ENCODE results near the gene CDKAL1. TPM values are rescaled to one million over a fixed set of nuclear protein-coding genes. Genes with fewer than 3 reads are reported as not detected.

Gene CDKAL1
- total RNA-seq, 1 experiment from 2014 or later = 13.8 TPM

GRCh38 chr6:20866036-20866435 is 331.8 kb downstream of the CDKAL1 start:
- POLR2A ChIA-PET (ENCODE audit: unreplicated experiment) = interaction anchor here (0.6 kb wide), 1 partner anchor 177 kb away, joined by 3 read pairs; no protein-coding TSS in a partner anchor
- ATAC-seq (no peak), DNase-seq (no peak)
- Histone ChIP-seq H3K4me2 (ENCODE audit: low read length) (no peak overlapping the region), H3K27ac (ENCODE audit: low read length) (no peak overlapping the region), H2AFZ (ENCODE audit: low read length) (no peak overlapping the region), H3F3A (ENCODE audit: low read length, unreplicated experiment) (no peaks in the 10 kb centered on the region), H3K4me3 (ENCODE audit: low read length) (no peak overlapping the region), H3K9me3 (ENCODE audit: low read length) (no peaks in the 10 kb centered on the region), H3K9me2 (replicated peaks; ENCODE audit: low read length) (no peaks in the 10 kb centered on the region), H3K27me3 (ENCODE audit: low read length) (no peaks in the 10 kb centered on the region), H3K79me2 (ENCODE audit: low read length) (no peaks in the 10 kb centered on the region), H3K9ac (ENCODE audit: low read length) (no peak overlapping the region), H3K4me1 (ENCODE audit: insufficient read depth, low read length) (peaks cover 13% of the 10 kb centered on the region), H4K20me1 (ENCODE audit: low read length) (no peaks in the 10 kb centered on the region), H3K36me3 (ENCODE audit: low read depth, low read length) (no peaks in the 10 kb centered on the region)
- CTCF ChIA-PET = no interaction called here
- intact Hi-C loops (cut with micrococcal nuclease) = loop anchor here (10.0 kb wide), 1 partner anchor 211 kb away; no protein-coding TSS in a partner anchor
- BruUV-seq (replicated peaks) = no TSS peak
- TF ChIP-seq EZH2 (IDR thresholded peaks at IDR 0.05; ENCODE audit: low read length, unreplicated experiment) = no peak

DNA sequence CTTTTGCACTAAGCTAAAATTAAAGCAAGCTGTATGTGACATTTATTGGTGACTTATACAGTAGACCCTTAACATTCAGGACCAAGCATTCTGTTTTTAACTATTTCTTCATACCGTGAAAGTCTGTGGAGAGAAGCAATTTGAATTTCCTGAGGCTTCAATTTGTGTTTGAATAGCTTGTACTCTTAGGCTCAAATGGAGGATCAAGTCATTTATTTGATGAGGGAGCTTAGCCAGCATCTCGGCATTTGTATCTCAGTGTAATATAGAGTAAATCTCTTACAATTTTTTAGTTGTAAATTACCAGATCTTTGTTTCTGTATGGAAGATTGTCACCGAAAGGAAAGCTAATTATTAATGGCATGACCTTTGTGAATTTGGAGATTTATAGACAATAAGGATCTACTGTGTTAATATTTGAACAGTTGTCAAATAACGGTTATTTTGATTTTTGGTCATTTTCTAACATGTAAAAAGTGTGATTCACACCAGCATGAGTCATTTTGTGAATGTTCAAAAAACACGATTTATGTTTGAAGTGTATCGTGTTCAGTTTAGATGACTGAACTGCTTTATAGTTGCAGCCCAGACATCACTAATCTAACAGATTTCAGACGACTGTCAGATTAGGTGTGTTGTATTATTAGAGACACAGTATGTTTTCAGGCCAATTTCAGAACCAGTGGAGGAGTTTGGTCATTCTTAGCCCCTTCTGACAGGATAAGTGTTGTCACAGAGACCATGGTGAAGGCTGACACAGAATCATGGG is 332.9 kb downstream of the CDKAL1 start:
- H3K9ac ChIP-seq (ENCODE audit: low read length) = 0 out of 2 replicates have a peak overlapping the region, but pooled peaks have one; percentile 1
- peak overlapping the region; percentile 8 for H3K4me2 ChIP-seq (ENCODE audit: low read length)
- no TSS peak for BruUV-seq (replicated peaks)
- H3K79me2 ChIP-seq (ENCODE audit: low read length) = no peaks in the 10 kb centered on the region
- no peaks in the 10 kb centered on the region for H3K27me3 ChIP-seq (ENCODE audit: low read length)
- DNase-seq (peak; percentile 66), ATAC-seq (peak; percentile 92)
- POLR2A ChIA-PET (ENCODE audit: unreplicated experiment) = no interaction called here
- intact Hi-C loops (cut with micrococcal nuclease) = loop anchor here (10.0 kb wide), 1 partner anchor 212 kb away; no protein-coding TSS in a partner anchor
- no peak overlapping the region for H3K4me3 ChIP-seq (ENCODE audit: low read length)
- H4K20me1 ChIP-seq (ENCODE audit: low read length) = no peaks in the 10 kb centered on the region
- no peak overlapping the region for H2AFZ ChIP-seq (ENCODE audit: low read length)
- peaks cover 13% of the 10 kb centered on the region for H3K4me1 ChIP-seq (ENCODE audit: insufficient read depth, low read length)
- no peaks in the 10 kb centered on the region for H3F3A ChIP-seq (ENCODE audit: low read length, unreplicated experiment)
- TF ChIP-seq EZH2 (IDR thresholded peaks at IDR 0.05; ENCODE audit: low read length, unreplicated experiment) = no peak
- TF ChIP-seq, protein P1, sequence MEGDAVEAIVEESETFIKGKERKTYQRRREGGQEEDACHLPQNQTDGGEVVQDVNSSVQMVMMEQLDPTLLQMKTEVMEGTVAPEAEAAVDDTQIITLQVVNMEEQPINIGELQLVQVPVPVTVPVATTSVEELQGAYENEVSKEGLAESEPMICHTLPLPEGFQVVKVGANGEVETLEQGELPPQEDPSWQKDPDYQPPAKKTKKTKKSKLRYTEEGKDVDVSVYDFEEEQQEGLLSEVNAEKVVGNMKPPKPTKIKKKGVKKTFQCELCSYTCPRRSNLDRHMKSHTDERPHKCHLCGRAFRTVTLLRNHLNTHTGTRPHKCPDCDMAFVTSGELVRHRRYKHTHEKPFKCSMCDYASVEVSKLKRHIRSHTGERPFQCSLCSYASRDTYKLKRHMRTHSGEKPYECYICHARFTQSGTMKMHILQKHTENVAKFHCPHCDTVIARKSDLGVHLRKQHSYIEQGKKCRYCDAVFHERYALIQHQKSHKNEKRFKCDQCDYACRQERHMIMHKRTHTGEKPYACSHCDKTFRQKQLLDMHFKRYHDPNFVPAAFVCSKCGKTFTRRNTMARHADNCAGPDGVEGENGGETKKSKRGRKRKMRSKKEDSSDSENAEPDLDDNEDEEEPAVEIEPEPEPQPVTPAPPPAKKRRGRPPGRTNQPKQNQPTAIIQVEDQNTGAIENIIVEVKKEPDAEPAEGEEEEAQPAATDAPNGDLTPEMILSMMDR (conservative IDR thresholded peaks at IDR 0.05; ENCODE audit: low read depth, low read length) = no peak
- no peak for TF ChIP-seq EZH2phosphoT487 (IDR thresholded peaks at IDR 0.05; ENCODE audit: borderline replicate concordance, low read length)
- H3K27ac ChIP-seq (ENCODE audit: low read length) = peak overlapping the region; percentile 51
- no peaks in the 10 kb centered on the region for H3K9me2 ChIP-seq (replicated peaks; ENCODE audit: low read length)
- CTCF ChIA-PET = no interaction called here
- no peaks in the 10 kb centered on the region for H3K36me3 ChIP-seq (ENCODE audit: low read depth, low read length)
- H3K9me3 ChIP-seq (ENCODE audit: low read length) = no peaks in the 10 kb centered on the region

GRCh38 chr6:20868397-20869096 is 334.3 kb downstream of the CDKAL1 start:
- Histone ChIP-seq H3K9ac (ENCODE audit: low read length) (no peak overlapping the region), H3K4me1 (ENCODE audit: insufficient read depth, low read length) (peaks cover 15% of the 10 kb centered on the region), H3K9me2 (replicated peaks; ENCODE audit: low read length) (no peaks in the 10 kb centered on the region), H3K27ac (ENCODE audit: low read length) (no peak overlapping the region), H3K4me2 (ENCODE audit: low read length) (no peak overlapping the region), H3K79me2 (ENCODE audit: low read length) (no peaks in the 10 kb centered on the region), H3K4me3 (ENCODE audit: low read length) (no peak overlapping the region), H3K9me3 (ENCODE audit: low read length) (no peaks in the 10 kb centered on the region), H4K20me1 (ENCODE audit: low read length) (no peaks in the 10 kb centered on the region), H2AFZ (ENCODE audit: low read length) (no peak overlapping the region), H3K27me3 (ENCODE audit: low read length) (no peaks in the 10 kb centered on the region), H3K36me3 (ENCODE audit: low read depth, low read length) (no peaks in the 10 kb centered on the region), H3F3A (ENCODE audit: low read length, unreplicated experiment) (no peaks in the 10 kb centered on the region)
- POLR2A ChIA-PET (ENCODE audit: unreplicated experiment) = no interaction called here
- intact Hi-C loops (cut with micrococcal nuclease) = loop anchor here (10.0 kb wide), 1 partner anchor 214 kb away; no protein-coding TSS in a partner anchor
- no TSS peak for BruUV-seq (replicated peaks)
- TF ChIP-seq EZH2 (IDR thresholded peaks at IDR 0.05; ENCODE audit: low read length, unreplicated experiment) (no peak), EZH2phosphoT487 (IDR thresholded peaks at IDR 0.05; ENCODE audit: borderline replicate concordance, low read length) (no peak)
- TF ChIP-seq, protein P1 (conservative IDR thresholded peaks at IDR 0.05; ENCODE audit: low read depth, low read length) = no peak
- ATAC-seq = no peak
- CTCF ChIA-PET = no interaction called here
- no peak for DNase-seq
